ENCODE data around the gene POU2F1.

Gene POU2F1

DNA sequence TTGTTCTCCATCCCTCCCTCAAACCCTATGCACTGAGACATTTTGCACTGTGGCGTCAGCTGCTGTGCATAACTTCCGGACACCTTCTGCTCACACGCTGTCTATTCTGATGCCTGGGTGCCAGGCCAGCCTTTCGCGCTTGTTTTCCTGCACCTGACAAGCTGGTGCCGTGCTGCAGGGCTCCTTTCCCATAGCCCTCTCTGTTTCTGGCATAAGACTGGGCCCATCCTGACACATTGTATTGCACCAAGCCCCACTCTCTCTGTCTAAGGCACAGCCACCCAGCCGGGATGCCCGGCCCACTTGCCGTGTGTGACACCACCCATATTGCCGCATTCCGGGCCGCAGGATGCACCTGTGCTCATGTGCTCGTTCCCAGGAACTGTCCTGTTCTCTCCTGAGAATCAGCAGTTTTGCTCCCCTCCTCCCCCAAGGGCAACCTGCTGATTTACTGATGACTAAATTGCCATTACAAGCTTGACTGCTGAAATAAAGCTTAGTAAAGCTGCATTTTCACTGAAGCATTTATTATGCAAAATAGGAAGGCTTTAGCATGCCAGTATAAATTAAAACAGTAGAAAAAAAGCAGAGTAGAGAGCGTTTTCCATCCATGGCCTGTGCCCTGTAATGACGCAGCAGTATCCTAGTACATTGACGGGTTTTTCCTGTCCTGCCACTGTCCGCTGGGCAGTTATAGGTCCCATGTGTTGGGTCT is 209.6 kb downstream of the POU2F1 start:
- no peak for DNase-seq

DNA sequence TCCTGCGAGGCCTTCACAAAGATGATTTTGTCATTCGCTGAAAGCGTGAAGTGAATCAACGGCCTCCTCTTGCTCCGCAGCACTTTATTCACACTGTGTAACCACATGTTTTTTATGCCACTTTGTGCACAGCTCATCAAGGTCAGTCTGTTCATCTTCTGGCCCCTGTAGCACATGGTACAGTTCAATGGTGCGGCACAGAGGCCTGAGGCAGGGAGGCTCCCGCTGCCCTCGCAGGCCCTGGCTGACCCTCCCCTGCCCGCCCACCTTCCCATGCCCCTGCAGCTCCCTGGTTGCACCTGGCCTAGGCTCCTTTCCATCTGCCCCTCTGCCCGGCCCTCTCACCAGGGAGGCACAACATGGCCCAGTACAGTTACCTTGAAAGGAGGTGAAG is 210.2 kb downstream of the POU2F1 start:
- no peak for DNase-seq

DNA sequence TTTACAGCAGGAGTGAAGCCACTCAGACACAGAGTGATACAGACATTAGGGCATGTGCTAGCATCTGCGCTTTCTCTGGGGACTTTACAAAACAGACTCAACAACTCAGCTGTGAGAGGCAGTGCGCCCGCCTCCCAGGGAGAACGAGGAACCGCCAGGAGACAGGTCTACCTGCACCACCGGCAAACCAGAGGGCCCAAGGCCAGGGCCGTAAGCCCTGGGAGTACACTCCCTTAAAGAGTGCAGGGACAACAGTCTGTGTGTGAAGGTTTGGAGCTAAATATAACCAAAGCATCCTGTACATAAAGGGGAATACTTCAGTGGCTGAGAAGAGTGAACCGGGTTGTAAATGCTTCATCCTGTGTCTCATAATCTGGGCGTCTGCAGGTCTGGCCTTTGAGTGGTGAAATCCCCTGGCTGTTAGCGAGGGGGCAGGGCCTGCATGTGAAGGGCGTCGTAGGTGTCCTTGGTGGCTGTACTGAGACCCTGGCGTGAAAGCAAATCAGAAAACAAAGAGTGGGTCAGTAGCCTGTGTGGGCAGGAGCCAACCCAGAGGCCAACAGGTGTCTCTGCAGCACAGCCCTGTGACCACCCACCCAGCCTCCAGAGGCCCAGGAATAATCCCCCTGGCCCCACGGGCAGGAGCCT is 210.7 kb downstream of the POU2F1 start:
- DNase-seq: no peak

DNA sequence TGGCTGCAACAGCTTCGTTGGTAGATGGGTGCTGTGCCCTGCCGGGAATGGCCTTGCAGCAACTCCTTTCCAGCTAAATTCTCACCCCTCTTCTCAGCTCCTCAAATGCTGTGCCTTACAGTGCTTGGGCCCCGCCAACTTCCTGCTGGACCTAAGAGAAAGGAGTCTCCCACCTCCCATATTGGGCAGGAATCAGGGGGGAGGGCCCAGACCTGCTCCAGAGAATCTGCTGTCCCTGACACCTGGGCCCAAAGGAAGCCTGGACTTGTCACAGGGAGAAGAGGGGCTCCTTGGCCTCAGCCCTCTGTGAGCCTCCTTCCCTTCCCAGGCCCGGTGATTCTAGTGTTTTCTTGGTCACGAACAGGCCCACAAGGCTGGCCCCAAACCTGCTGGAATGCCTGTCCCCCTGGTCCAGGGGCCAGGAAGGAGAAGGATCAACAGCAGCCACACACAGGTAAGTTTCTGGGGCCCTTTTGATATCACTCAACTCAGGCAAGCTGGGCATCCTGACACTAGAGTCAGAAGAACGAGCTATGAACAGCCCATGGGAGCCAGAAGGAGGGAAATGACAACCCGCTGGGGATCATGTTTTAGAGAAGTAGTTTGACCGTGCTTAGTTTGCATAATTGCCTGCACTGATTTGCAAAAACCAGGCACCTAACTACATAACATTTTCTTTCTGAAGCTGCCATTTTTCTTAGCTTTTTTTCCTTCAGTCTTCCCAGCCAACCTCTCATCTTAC is 211.4 kb downstream of the POU2F1 start:
- DNase-seq: no peak

DNA sequence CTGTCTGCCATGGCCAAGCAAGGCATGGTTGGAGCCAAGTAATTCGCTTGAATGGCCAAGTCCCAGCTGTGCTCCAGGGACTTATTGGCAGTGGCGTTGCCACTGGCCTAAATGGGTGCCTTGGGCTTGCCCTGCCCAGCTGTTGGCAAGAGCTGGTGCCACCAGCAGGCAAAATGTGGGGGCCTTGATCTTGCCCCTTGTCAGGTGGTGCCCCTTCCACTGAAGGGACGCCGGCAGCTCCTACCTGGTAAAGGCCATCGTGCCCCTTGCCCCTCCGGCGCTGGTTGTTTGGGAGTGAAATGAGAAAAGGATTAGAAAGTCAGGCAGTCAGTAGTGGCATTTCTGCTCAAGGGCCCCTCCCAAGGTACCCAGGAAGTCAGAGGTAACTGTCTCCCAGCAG is 212.1 kb downstream of the POU2F1 start:
- no peak for DNase-seq

DNA sequence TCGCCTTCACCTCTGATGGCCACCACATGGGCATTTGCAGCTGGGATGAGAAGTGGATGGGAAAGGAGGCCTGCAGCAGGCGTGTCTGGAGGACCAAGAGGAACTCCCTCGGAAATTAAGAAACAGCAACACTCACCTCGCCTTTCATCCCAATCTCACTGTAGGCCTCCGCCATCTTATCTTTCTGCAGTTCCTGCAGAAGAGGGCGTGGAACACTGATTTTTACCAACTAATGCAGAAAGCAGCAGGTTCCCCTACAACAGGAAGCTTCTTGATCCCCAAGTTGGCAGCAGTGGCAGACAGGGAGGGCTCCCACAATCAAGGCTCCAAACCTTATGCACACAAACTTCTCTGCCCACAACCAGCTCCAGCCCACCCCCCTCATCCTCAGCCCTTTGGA is 213.2 kb downstream of the POU2F1 start:
- DNase-seq: no peak

DNA sequence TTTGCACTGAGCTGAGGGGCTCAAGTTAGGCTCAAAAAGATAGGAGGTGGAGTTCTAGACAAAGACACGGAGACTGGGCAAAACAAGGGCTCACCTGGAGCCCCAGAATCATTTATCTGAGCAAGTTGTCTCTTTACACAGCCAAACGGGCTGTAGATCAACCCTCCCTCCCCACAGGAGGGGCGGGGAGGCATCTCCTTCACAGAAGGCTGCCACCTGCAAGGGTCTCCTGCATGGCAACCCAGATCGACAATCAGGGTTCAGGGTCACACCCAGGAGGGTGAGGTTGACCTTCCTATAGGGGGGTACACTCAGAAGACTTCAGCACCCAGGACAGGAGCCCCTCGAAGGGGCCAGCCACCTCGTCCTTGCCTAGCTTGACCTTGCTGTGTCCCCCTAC is 213.6 kb downstream of the POU2F1 start:
- DNase-seq: no peak

DNA sequence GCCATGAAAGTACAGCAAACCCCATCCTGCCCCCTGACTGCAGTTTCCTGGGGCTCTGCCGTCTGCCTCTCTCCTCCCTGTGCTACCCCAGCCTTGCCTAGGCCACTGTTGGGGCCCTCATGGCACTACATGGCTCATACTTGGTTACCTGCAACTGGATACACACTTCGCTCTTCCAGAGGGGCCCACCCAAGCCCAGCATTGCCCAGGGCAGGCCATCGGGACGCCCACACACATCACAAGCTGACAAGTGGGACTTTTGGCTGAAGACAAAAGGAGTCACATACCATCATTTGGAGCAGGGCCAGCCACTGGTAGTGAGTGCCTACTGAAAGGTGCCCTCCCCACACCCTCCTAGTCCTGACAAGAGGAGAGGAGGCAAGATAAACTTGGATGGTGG is 214.8 kb downstream of the POU2F1 start:
- no peak for DNase-seq

DNA sequence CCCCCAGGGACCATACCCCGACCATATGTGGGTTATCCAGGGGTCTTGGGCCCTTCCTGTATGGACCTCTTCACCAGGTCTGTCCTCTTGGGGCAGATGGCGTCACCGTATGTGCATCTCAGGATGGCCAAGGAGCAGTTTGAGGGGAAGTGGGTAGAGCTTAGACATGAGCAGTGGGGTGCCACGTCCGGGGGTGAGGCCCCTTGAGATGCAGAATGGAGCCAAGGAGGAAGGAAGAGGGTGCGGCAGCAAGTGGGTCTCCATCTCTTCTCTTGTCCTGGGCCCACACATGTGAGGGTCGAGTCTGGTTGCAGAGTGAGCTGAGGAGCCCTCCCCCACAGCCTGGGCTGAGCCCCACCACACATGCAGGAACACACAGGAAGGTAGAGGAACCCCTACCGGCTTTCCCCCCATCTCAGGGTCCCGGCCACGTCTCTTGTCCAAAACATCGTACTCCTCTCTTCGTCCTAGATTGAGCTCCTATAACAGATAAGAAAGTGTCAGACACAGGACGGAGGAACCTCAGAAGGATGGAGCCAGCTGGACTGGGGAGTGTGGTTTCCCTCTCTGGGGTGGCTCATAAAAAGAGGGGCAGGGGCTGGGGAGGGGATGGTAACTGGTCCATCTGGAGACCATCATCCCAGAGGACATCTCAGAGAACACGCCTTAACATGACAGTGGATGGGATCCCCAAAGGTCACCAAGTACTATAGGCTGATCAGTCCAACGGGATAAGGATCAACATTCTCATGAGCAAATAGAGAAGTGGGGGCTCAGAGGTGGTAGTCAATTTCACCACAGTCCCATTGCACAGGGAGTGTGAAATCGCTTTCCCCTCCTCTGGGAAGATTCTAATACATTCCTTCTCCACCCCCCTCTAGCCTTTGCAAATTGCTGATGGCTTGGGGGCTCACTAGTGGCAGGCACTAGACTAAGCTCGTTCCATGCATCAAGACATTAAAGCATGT is 217.8 kb downstream of the POU2F1 start:
- no peak for DNase-seq

DNA sequence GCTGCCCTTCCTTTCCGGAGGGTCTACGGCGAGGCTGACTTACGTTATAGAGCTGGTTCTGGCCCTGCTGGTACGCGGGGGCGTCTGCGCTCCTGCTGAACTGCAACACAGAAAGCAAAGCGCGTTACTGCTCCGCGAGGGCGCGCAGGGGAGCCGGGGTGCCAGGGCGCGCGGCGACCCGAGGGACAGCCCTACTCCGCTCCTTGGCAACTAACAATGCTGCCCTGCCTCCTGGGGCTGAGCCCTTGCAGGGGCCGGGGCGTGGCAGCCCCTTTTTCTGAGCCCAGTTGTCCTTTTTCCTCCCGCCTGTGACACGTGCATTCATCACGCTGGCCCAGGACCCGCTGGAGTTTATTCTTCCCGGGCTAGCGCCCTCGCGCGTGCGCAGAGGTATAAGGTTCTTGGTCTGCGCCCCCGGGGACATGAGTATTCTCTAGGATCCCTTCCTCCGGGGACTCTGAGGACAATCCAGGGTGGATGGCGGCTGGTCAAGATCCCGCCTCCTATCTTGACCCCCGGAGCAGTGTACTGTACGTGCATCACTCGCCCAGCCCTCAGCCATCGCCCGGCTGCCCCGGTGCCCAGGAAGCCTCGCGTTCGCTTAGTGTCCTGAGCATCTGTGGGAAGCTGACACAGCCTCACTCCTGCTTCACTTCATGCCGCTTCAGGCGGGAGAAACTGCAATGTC is 218.8 kb downstream of the POU2F1 start:
- no peak for DNase-seq

DNA sequence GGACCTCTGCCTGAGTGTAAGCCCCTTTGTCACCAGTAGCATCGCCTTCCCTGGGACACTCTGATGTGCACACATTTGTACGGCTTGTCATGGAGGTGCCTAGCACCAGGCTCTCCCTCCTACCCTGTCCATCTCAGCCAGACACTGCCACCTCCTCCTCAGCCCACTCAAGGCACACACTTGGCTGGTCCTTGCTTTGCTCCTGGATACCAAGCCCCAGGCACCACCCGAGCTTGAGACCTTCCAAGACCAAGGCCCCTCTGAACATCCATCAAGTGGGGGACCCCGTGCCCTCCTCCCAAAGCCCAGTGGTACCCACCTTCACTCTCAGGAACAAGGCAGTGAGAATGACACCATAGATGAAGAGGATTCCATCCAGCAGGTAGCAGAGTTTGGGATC is 219.7 kb downstream of the POU2F1 start:
- no peak for DNase-seq

DNA sequence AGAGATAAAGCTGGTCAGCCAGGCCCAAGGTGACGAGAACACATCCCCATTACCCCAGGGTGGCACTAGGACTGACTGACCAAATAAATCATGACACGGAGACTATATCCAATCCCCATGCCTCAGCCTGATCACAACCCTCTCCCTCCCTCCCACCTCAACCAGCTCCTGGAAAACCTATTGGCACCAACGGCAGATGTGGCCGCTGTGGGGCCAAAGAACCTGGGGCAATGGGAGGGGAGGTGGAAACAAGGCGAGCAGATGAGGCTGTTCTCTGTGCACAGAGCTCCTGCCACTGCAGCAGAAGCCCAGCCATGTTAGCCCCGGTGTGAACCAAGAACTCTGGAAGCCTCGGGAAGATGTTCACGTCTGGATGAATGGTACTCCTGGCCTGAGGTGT is 220.1 kb downstream of the POU2F1 start:
- DNase-seq: no peak

DNA sequence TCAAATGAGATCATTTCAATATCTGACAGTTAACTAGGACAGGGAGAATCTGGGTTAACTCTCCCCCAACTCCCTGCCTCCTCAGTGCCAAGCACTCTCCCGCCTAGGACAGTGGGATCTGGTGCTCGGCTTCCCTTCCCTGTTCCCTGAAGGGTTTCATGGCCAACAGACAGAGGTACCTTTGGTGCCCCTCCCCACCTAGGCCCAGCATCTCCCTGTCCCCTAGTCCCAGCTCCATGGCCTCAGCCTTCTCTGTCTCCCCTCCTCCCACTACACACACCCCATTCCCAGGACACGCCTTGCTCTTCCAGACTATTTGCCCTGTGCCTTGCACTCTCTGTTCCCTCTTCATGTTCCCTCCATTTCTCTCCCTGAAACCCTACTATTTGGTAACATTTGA is 220.5 kb downstream of the POU2F1 start:
- no peak for DNase-seq

DNA sequence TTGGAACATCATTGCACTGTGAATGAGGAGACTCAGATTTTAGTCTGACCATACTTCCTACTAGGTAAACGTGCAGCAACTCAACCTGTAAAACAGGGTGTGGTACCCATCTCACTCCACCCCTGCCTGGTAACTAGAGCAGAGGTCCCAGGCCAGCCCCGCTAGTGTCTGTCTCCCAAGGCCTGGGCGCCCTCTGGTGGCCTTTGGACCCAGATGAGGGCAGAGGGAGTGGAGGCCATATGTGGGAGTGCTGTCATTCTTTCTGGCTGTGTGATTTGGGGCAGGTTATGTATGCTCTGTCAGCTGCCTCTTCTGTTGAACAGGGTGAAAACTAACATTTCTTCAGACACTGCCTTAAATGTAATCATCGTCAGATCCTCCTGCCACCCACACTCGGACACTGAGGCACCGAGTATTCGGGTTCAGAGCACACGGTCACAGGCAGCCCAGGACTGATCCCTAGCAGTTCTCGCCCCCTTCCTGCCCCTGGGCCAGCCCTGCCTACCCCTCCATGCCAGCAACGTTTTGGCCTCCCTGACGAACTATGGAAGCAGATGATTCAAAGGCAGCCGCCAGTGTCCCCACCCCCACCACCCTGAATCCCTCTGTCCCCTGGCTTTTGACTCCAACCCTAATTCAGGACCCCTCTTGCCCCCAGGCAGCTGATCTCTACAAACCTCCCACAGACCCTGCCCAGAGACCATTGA is 221.6 kb downstream of the POU2F1 start:
- peak; percentile 78 for DNase-seq

DNA sequence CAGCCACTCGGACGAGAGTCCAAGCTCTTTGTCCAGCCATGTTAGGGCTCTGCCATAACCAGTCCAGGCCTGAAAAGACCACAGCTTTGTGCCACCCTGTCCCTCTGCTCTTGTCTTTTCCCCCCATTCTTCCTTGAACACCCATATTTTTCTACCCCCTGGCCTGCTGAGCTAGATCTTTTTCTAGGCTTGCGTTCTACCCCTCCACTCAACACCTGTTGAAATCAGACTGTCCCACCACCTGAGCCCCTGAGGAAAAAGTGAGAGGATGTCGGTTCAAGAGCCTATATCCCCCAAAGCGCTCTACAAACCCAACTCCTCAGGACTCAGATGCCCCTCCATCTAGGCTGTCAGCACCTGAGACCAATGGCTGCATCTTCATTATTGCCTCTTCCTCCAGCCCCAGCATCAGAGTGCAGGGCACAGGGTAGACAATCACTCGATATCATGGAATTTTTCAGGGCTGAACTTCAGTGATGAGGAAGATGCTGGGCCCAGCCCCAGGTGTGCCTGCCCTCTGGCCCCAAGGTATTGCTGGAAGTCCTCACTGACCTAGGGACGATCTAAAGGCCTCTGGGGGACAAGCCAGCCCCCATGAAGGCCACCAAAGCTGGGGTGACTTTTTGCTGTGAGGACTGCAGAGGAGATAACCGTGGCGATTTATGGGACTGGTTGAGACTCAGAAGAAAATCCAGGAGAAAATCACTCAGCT is 222.3 kb downstream of the POU2F1 start:
- DNase-seq: no peak

DNA sequence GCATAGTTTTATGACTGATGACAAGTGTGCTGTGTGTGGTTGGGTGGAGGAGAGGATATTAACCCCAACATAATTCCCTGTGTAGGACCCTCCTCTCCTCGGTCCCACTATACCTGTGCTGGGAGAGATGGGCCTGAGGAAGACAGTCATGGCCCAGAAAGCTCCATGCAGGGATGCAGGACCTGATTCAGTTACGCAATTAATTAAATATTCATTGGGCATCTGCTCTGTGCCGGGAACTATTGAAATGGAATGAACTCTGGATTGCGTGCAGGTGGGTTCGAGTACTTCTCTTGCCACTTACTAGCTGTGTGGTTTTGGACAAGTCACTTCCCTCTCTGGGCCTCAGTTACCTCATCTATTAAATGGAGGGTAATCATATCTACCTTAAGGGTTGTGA is 223.1 kb downstream of the POU2F1 start:
- no peak for DNase-seq

DNA sequence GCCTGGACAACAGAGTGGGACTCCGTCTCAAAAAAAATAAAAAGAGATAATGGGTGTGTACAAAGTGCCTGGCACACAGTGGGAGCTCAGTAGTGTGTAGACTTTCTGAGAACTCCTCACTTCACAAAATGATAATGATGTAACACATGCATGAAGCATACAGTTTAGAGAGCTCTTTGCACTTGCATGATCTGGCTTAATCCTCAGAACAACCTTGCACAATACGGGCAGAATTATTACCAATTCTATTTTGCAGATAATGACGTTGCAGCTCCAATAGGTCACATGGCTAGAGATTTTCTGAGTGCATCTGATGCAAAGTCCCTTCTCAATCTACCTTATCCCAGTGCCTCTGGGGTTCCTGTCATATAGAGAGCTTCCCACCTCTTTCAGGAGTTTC is 226.3 kb downstream of the POU2F1 start:
- no peak for DNase-seq

DNA sequence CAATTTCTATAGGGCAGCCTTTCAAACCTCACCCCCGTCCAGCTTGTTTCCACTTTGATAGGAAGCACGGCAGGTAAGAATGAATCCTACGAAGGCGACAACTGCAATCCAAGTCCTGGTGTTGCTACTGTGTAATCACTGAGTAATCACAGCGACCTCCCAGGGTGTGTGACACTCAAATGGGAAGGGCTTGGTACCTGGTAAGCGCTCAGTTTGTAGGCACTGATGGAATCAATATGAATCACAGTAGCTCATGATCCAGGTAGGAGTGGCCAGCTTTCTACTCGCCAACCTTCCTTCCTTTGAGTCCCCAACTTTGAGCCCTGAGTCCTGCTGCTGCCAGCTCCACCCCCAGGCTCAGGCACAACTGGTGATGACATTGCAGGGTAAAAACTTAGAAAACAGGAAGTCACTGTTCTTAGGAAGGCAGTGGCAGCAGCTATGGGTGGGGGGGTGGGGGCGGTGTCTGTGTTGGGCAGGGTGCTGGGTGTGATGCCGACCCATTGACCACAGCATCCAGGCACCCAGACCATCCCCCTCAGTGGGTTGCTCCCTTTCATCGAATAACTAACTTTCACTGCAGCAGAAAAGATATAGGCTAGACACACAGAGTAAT is 226.9 kb downstream of the POU2F1 start:
- DNase-seq: peak; percentile 65

DNA sequence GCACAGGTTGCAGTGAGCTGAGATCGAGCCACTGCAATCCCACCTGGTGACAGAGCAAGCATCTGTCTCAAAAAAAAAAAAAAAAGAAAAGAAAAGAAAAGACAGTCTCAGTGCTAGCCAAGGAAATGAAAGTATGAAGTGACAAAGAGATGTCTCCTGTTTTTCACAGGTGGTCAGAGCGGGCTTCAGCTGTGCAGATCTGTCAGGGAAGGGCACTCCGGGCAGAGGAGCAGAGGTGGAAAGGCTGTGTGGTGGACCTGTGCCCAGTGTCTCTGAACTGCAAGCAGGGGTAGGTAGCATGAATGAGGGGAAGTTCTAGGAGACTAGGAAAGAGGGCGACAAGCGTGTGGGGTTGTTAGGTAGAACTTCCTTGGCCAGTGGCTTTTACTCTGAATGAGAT is 230.2 kb downstream of the POU2F1 start:
- DNase-seq: no peak

DNA sequence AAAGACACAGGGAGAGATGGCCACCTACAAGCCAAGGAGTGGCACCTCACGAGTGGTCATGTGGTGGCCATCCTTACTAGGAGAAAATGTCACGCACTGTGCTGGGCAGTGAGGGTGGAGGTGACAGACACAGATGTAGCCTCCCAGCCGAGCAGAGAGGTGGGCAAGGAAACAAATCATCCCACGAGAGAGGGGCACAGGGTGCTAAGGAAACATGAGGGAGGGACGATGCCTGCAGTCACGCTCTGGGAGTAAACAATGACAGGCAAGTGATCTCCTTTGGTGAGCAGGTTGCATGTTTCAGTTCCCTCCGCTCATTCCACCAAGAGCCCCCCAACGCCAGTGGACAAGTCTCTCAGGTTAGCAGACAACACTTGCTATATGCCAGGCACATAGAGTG is 231.8 kb downstream of the POU2F1 start:
- no peak for DNase-seq

DNA sequence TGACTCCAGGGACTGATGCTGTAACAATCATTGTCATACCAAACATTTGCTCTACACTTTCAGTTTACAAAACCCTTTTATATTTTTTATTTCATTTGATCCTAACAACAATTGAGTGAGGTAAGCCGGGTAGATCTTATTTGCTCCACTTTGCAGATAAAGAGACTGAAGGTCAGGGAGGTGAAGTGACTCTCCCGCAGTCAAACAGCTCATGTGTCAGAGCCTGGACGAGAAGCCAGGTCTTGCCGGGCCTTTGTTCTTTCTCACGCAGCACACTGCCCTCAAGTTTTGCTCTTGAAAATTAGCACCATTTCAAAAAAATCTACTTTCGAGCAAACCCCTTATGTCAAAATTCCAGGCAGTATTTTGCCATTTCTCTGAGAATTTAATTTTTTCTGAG is 232.4 kb downstream of the POU2F1 start:
- DNase-seq: no peak

Measured in activated effector memory CD4-positive, alpha-beta T cell treated with Interleukin-2 at 50 U/mL for 16 hours (primary cell).